Measurements from ENCODE around the gene HPS6. TPM values are rescaled to one million over a fixed set of nuclear protein-coding genes. Genes with fewer than 3 reads are reported as not detected.

HPS6 gene
- total RNA-seq, 5 donors from 2014 or later (not counting 1 experiment from before 2014, with no cell fraction given) = 12.5 to 33.4 (median 26.7) TPM

GRCh38 chr10:102083541-102083940 lies 18.4 kb downstream of the HPS6 start:
- ATAC-seq (replicated peaks in 1 of 4) = no peak
- Histone ChIP-seq H3K4me3 (ENCODE audit: control insufficient read depth in 1 of 2, extremely low read depth in 1 of 2, low read length in 1 of 2) (no peak overlapping the region), H3K27ac (ENCODE audit: low read length) (no peak overlapping the region), H3K36me3 (ENCODE audit: control insufficient read depth in 2 of 2, extremely low read depth in 1 of 2, insufficient read depth in 1 of 2, low read length in 1 of 2) (peaks cover 0 to 3% of the 10 kb centered on the region in 2 donors), H3K9me3 (no peaks in the 10 kb centered on the region), H3K27me3 (replicated peaks in 1 of 2; ENCODE audit: control insufficient read depth in 2 of 2, extremely low read depth in 1 of 2, insufficient read depth in 2 of 2, low read length in 1 of 2) (no peaks in the 10 kb centered on the region), H3K4me1 (ENCODE audit: control insufficient read depth in 1 of 2, extremely low read depth in 1 of 2, insufficient read depth in 2 of 2, low read length in 2 of 2) (no peaks in the 10 kb centered on the region)
- Mint-ChIP-seq H3K36me3 (no peaks in the 10 kb centered on the region), H3K4me3 (no peak overlapping the region), H3K4me1 (no peaks in the 10 kb centered on the region), H3K9me3 (no peaks in the 10 kb centered on the region), H3K27me3 (no peaks in the 10 kb centered on the region), H3K27ac (no peak overlapping the region)
- DNase-seq = no peak
- CTCF ChIA-PET = interaction anchor here (0.6 to 1.1 kb wide), 5 partner anchors 30 to 546 kb away, joined by 3 to 10 read pairs (median 5); no protein-coding TSS in a partner anchor
- WGBS (ENCODE audit: insufficient coverage) = no CpG with 5 or more reads among the region's 3 CpGs
- POLR2A ChIA-PET = interaction anchor here (0.6 to 0.7 kb wide), 2 partner anchors 18 kb away, joined by 4 to 14 read pairs; no protein-coding TSS in a partner anchor

GRCh38 chr10:102085336-102085735 lies 20.2 kb downstream of the HPS6 start:
- Mint-ChIP-seq H3K36me3 (peaks cover 3% of the 10 kb centered on the region), H3K4me1 (no peaks in the 10 kb centered on the region), H3K27ac (no peak overlapping the region), H3K27me3 (no peaks in the 10 kb centered on the region), H3K9me3 (no peaks in the 10 kb centered on the region), H3K4me3 (no peak overlapping the region)
- Histone ChIP-seq H3K4me3 (ENCODE audit: control insufficient read depth in 1 of 2, extremely low read depth in 1 of 2, low read length in 1 of 2) (no peak overlapping the region), H3K9me3 (no peaks in the 10 kb centered on the region), H3K27me3 (replicated peaks in 1 of 2; ENCODE audit: control insufficient read depth in 2 of 2, extremely low read depth in 1 of 2, insufficient read depth in 2 of 2, low read length in 1 of 2) (no peaks in the 10 kb centered on the region), H3K4me1 (ENCODE audit: control insufficient read depth in 1 of 2, extremely low read depth in 1 of 2, insufficient read depth in 2 of 2, low read length in 2 of 2) (no peaks in the 10 kb centered on the region), H3K27ac (ENCODE audit: low read length) (no peak overlapping the region), H3K36me3 (ENCODE audit: control insufficient read depth in 2 of 2, extremely low read depth in 1 of 2, insufficient read depth in 1 of 2, low read length in 1 of 2) (peaks cover 0 to 3% of the 10 kb centered on the region in 2 donors)
- ChIA-PET CTCF (interaction anchor here in 1 of 2 donors (0.6 kb wide), 1 partner anchor 302 kb away, joined by 3 read pairs; the partner anchor contains the start of gene NPM3), POLR2A (no interaction called here)
- ATAC-seq (replicated peaks in 1 of 4) = no peak
- no peak for DNase-seq
- no CpG with 5 or more reads among the region's 3 CpGs for WGBS (ENCODE audit: insufficient coverage)

GRCh38 chr10:102086196-102086595 lies 21.0 kb downstream of the HPS6 start:
- H3K36me3 Mint-ChIP-seq = peaks cover 9% of the 10 kb centered on the region
- CTCF ChIA-PET = no interaction called here
- no peak for ATAC-seq (replicated peaks in 1 of 4)

DNA sequence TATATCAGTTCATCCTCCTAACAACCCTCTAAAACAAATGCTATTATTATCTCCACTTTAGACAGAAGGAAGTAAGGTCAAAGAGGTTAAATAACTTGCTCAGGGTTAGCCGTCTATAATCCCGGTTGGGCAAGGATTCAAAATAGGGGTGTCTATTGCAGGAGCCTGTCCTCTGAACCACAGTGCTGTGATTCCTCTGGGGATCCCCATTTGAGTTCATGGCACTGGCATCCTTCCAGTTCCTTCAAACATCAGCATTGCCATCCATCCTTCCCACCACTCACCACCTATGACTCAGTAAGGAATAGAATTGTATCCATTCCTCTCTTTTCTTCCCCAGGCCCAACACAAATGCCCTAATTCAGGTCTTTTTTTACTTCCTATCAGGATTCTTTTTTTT lies 25.6 kb downstream of the HPS6 start:
- no peak for ATAC-seq (replicated peaks in 1 of 4)
- WGBS (ENCODE audit: insufficient coverage) = no CpG with 5 or more reads among the region's 2 CpGs
- Mint-ChIP-seq H3K27ac (no peak overlapping the region), H3K4me1 (no peaks in the 10 kb centered on the region), H3K9me3 (no peaks in the 10 kb centered on the region), H3K27me3 (no peaks in the 10 kb centered on the region), H3K4me3 (no peak overlapping the region), H3K36me3 (peaks cover 15% of the 10 kb centered on the region)
- no peaks in the 10 kb centered on the region for H3K27me3 ChIP-seq (replicated peaks in 1 of 2; ENCODE audit: control insufficient read depth in 2 of 2, extremely low read depth in 1 of 2, insufficient read depth in 2 of 2, low read length in 1 of 2)
- ChIA-PET POLR2A (interaction anchor here in 1 of 2 donors (0.6 kb wide), 1 partner anchor 189 kb away, joined by 12 read pairs; no protein-coding TSS in a partner anchor), CTCF (no interaction called here)
- DNase-seq = no peak
- H3K9me3 ChIP-seq = no peaks in the 10 kb centered on the region
- H3K4me3 ChIP-seq (ENCODE audit: control insufficient read depth in 1 of 2, extremely low read depth in 1 of 2, low read length in 1 of 2) = no peak overlapping the region
- no peaks in the 10 kb centered on the region for H3K36me3 ChIP-seq (ENCODE audit: control insufficient read depth in 2 of 2, extremely low read depth in 1 of 2, insufficient read depth in 1 of 2, low read length in 1 of 2)
- no peak overlapping the region for H3K27ac ChIP-seq (ENCODE audit: low read length)
- H3K4me1 ChIP-seq (ENCODE audit: control insufficient read depth in 1 of 2, extremely low read depth in 1 of 2, insufficient read depth in 2 of 2, low read length in 2 of 2) = no peaks in the 10 kb centered on the region

More at GRCh38 chr10:102086196-102086595, 21.0 kb downstream of the HPS6 start:
- Mint-ChIP-seq H3K4me3 (no peak overlapping the region), H3K27me3 (no peaks in the 10 kb centered on the region), H3K9me3 (no peaks in the 10 kb centered on the region), H3K4me1 (no peaks in the 10 kb centered on the region), H3K27ac (no peak overlapping the region)
- 100% methylated on average over 2 of the region's 8 CpGs for WGBS (ENCODE audit: insufficient coverage)
- no peaks in the 10 kb centered on the region for H3K27me3 ChIP-seq (replicated peaks in 1 of 2; ENCODE audit: control insufficient read depth in 2 of 2, extremely low read depth in 1 of 2, insufficient read depth in 2 of 2, low read length in 1 of 2)
- H3K9me3 ChIP-seq = no peaks in the 10 kb centered on the region
- POLR2A ChIA-PET = no interaction called here
- no peaks in the 10 kb centered on the region for H3K4me1 ChIP-seq (ENCODE audit: control insufficient read depth in 1 of 2, extremely low read depth in 1 of 2, insufficient read depth in 2 of 2, low read length in 2 of 2)
- no peak overlapping the region for H3K4me3 ChIP-seq (ENCODE audit: control insufficient read depth in 1 of 2, extremely low read depth in 1 of 2, low read length in 1 of 2)
- H3K27ac ChIP-seq (ENCODE audit: low read length) = no peak overlapping the region
- H3K36me3 ChIP-seq (ENCODE audit: control insufficient read depth in 2 of 2, extremely low read depth in 1 of 2, insufficient read depth in 1 of 2, low read length in 1 of 2) = peaks cover 0 to 3% of the 10 kb centered on the region in 2 donors
- DNase-seq = no peak

DNA sequence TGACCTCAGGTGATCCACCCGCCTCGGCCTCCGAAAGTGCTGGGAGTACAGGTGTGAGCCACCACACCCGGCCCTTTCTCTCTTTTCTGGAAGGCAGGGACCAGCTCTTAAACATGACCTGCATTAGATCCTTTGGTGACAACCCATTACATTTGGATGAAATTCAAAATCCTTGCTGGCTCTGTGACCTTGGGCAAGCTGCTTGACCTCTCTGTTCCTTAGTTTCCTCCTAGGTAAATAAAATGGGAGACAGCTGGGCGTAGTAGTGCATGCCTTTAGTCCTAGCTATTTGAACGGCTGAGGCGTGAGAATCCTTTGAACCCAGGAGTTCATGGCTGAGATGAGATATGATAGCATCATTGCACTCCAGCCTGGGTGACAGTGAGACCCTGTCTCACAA lies 31.3 kb downstream of the HPS6 start:
- ATAC-seq (replicated peaks in 1 of 4) (no peak), DNase-seq (no peak)
- Histone ChIP-seq H3K4me3 (ENCODE audit: control insufficient read depth in 1 of 2, extremely low read depth in 1 of 2, low read length in 1 of 2) (no peak overlapping the region), H3K9me3 (no peaks in the 10 kb centered on the region), H3K27me3 (replicated peaks in 1 of 2; ENCODE audit: control insufficient read depth in 2 of 2, extremely low read depth in 1 of 2, insufficient read depth in 2 of 2, low read length in 1 of 2) (no peaks in the 10 kb centered on the region), H3K4me1 (ENCODE audit: control insufficient read depth in 1 of 2, extremely low read depth in 1 of 2, insufficient read depth in 2 of 2, low read length in 2 of 2) (no peaks in the 10 kb centered on the region), H3K36me3 (ENCODE audit: control insufficient read depth in 2 of 2, extremely low read depth in 1 of 2, insufficient read depth in 1 of 2, low read length in 1 of 2) (peaks cover 0 to 5% of the 10 kb centered on the region in 2 donors), H3K27ac (ENCODE audit: low read length) (no peak overlapping the region)
- H3K4me1 Mint-ChIP-seq = no peaks in the 10 kb centered on the region
- ChIA-PET CTCF (no interaction called here), POLR2A (interaction anchor here in 1 of 2 donors (0.6 kb wide), 1 partner anchor 17 kb away, joined by 3 read pairs; no protein-coding TSS in a partner anchor)
- H3K9me3 Mint-ChIP-seq = no peaks in the 10 kb centered on the region
- H3K36me3 Mint-ChIP-seq = peaks cover 16% of the 10 kb centered on the region
- H3K27ac Mint-ChIP-seq = no peak overlapping the region
- 100% methylated on average over 5 of the region's 7 CpGs for WGBS (ENCODE audit: insufficient coverage)
- H3K4me3 Mint-ChIP-seq = no peak overlapping the region
- H3K27me3 Mint-ChIP-seq = no peaks in the 10 kb centered on the region

DNA sequence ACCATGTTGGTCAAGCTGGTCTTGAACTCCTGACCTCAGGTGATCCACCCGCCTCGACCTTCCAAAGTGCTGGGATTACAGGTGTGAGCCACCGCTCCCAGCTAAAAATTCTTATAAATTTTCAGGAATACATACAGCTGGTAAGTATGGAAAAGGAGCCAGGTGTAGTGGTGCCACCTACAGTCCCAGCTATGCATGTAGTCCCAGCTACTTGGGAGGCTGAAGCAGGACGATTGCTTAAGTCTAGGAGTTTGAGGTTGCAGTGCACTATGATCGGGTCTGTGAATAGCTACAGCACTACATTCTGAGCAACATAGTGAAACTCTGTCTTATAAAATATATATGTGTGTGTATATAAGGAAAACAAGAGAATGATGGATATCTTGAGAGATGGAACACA lies 36.0 kb downstream of the HPS6 start:
- Histone ChIP-seq H3K27ac (ENCODE audit: low read length) (no peak overlapping the region), H3K36me3 (ENCODE audit: control insufficient read depth in 2 of 2, extremely low read depth in 1 of 2, insufficient read depth in 1 of 2, low read length in 1 of 2) (peaks cover 0 to 11% of the 10 kb centered on the region in 2 donors), H3K4me3 (ENCODE audit: control insufficient read depth in 1 of 2, extremely low read depth in 1 of 2, low read length in 1 of 2) (no peak overlapping the region), H3K4me1 (ENCODE audit: control insufficient read depth in 1 of 2, extremely low read depth in 1 of 2, insufficient read depth in 2 of 2, low read length in 2 of 2) (peaks cover 3 to 13% of the 10 kb centered on the region in 2 experiments), H3K27me3 (replicated peaks in 1 of 2; ENCODE audit: control insufficient read depth in 2 of 2, extremely low read depth in 1 of 2, insufficient read depth in 2 of 2, low read length in 1 of 2) (no peaks in the 10 kb centered on the region), H3K9me3 (no peaks in the 10 kb centered on the region)
- Mint-ChIP-seq H3K9me3 (no peaks in the 10 kb centered on the region), H3K36me3 (peaks cover 12% of the 10 kb centered on the region), H3K27me3 (no peaks in the 10 kb centered on the region), H3K27ac (no peak overlapping the region), H3K4me1 (peaks cover 11 to 13% (median 12%) of the 10 kb centered on the region in 3 donors), H3K4me3 (no peak overlapping the region)
- ATAC-seq (replicated peaks in 1 of 4) (no peak), DNase-seq (no peak)
- POLR2A ChIA-PET = interaction anchor here (0.6 to 0.7 kb wide), 2 partner anchors 14 to 32 kb away, joined by 3 to 6 read pairs; no protein-coding TSS in a partner anchor
- CTCF ChIA-PET = interaction anchor here in 1 of 2 donors (0.6 kb wide), 1 partner anchor 54 kb away, joined by 3 read pairs; no protein-coding TSS in a partner anchor
- WGBS (ENCODE audit: insufficient coverage) = no CpG with 5 or more reads among the region's 5 CpGs
